ENCODE data around the gene M1AP. TPM values are rescaled to one million over a fixed set of nuclear protein-coding genes. Genes with fewer than 3 reads are reported as not detected.

Gene M1AP
- total RNA-seq, 1 experiment from 2014 or later, result 7.6 TPM

- Histone ChIP-seq H2BK120ac (ENCODE audit: low read depth, low read length, poor library complexity, severe bottlenecking) (no peak overlapping the region), H3K56ac (ENCODE audit: insufficient read length, low read depth, low read length) (no peak overlapping the region), H4K8ac (replicated peaks; ENCODE audit: insufficient read length, low read depth, low read length) (no peak overlapping the region), H2AK5ac (ENCODE audit: insufficient read length, low read length) (no peak overlapping the region), H3K4me1 (ENCODE audit: insufficient read depth, low read length) (no peaks in the 10 kb centered on the region), H3K79me2 (ENCODE audit: insufficient read depth, low read length) (0 out of 2 replicates have a peak, but pooled peaks cover 2% of the 10 kb centered on the region), H2BK20ac (ENCODE audit: low read depth, low read length, poor library complexity, severe bottlenecking) (no peak overlapping the region), H2AFZ (ENCODE audit: low read length) (no peak overlapping the region), H3T11ph (ENCODE audit: low read length) (no peak overlapping the region), H3K4ac (ENCODE audit: low read depth, low read length) (no peak overlapping the region), H3K27me3 (ENCODE audit: insufficient read depth, low read length) (no peaks in the 10 kb centered on the region), H2BK5ac (ENCODE audit: insufficient read length, low read length) (no peak overlapping the region), H3K27ac (ENCODE audit: insufficient read length, low read depth, low read length) (no peak overlapping the region), H3K9ac (ENCODE audit: extremely low read depth, insufficient read length, low read length) (no peak overlapping the region), H3K4me2 (ENCODE audit: insufficient read depth, insufficient read length, low read length) (no peak overlapping the region), H3K79me1 (ENCODE audit: insufficient read depth, low read depth, low read length, poor library complexity, severe bottlenecking) (no peaks in the 10 kb centered on the region), H3K23me2 (ENCODE audit: insufficient read length, low read depth, low read length, poor library complexity, severe bottlenecking) (no peaks in the 10 kb centered on the region), H3K23ac (ENCODE audit: insufficient read length, low read depth, low read length) (no peak overlapping the region), H4K5ac (ENCODE audit: insufficient read length, low read depth, low read length) (no peak overlapping the region), H4K91ac (ENCODE audit: insufficient read length, low read depth, low read length) (no peak overlapping the region), H3K9me3 (ENCODE audit: control insufficient read depth, low read depth, low read length) (no peaks in the 10 kb centered on the region), H4K20me1 (ENCODE audit: control insufficient read depth, insufficient read depth, insufficient read length) (no peaks in the 10 kb centered on the region), H2BK12ac (ENCODE audit: insufficient read length, low read depth, low read length) (no peak overlapping the region), H3K18ac (ENCODE audit: insufficient read length, low read depth, low read length) (no peak overlapping the region), H2BK15ac (ENCODE audit: low read depth, low read length) (no peak overlapping the region), H3K14ac (ENCODE audit: insufficient read depth, low read length) (no peak overlapping the region)
- TF ChIP-seq CTCF (conservative IDR thresholded peaks at IDR 0.05), result no peak
- Mint-ChIP-seq H3K9me3 (no peaks in the 10 kb centered on the region), H3K27ac (no peak overlapping the region), H3K4me1 (peaks cover 5 to 10% of the 10 kb centered on the region in 2 experiments), H3K36me3 (ENCODE audit: insufficient read depth in 1 of 3, low read depth in 3 of 3) (peaks cover 0 to 3% (median 2%) of the 10 kb centered on the region in 3 experiments; a peak in 3 of 7 replicates), H3K27me3 (ENCODE audit: low read depth) (peaks cover 9% of the 10 kb centered on the region), H3K4me3 (no peak overlapping the region)
- WGBS (ENCODE audit: extremely low coverage, insufficient read length, low lambda C conversion rate), result no CpG with 5 or more reads among the region's 1 CpG
- no peak for DNase-seq
These were observed 105.2 kb downstream of the M1AP start for GRCh38 chr2:74542978-74543377.
